GM18507 (cell line): Measurements from ENCODE around the gene RAB6B.
"Not testable (repeated sequence)": the region's sequence is repeated elsewhere in the genome, so short reads cannot be mapped to it uniquely, and the experiment has no call there.

Source experiments
- DNase-seq: peaks from one replicate; pipeline ENCODE4 v3.0.0; 2011; ENCODE audit warnings: low read depth; ENCODE audit not compliant: insufficient read length; ENCODE audit errors: extremely low spot score
- FAIRE-seq: peaks from 2 replicates; lab custom pipeline; 2011; peaks lifted over from hg19 to GRCh38; lab: Jason Lieb, UNC

RAB6B gene

GRCh38 chr3:133792171-133792763 is 103.4 kb downstream of the RAB6B start:
- FAIRE-seq (no peak), DNase-seq (no peak)

GRCh38 chr3:133788024-133788423 is 107.7 kb downstream of the RAB6B start:
- DNase-seq (no peak), FAIRE-seq (no peak)

- DNase-seq (no peak), FAIRE-seq (no peak)
These were observed 111.9 kb downstream of the RAB6B start for GRCh38 chr3:133783762-133784161.

- DNase-seq (no peak), FAIRE-seq (no peak)
These were observed 113.2 kb downstream of the RAB6B start for GRCh38 chr3:133782454-133782853.

- FAIRE-seq (no peak), DNase-seq (no peak)
These were observed 114.1 kb downstream of the RAB6B start for GRCh38 chr3:133781570-133781969.

- not testable (repeated sequence) for FAIRE-seq, DNase-seq
These were observed 114.9 kb downstream of the RAB6B start for GRCh38 chr3:133780756-133781155.

- FAIRE-seq, result no peak
- DNase-seq, result no peak
These were observed 116.0 kb downstream of the RAB6B start for GRCh38 chr3:133779626-133780203.

GRCh38 chr3:133777807-133778568 is 117.7 kb downstream of the RAB6B start:
- DNase-seq, result no peak
- no peak for FAIRE-seq

- no peak for DNase-seq
- FAIRE-seq, result no peak
These were observed 118.8 kb downstream of the RAB6B start for GRCh38 chr3:133776794-133777438.

GRCh38 chr3:133775835-133776234 is 119.8 kb downstream of the RAB6B start:
- DNase-seq, result no peak
- FAIRE-seq, result no peak

- FAIRE-seq (no peak), DNase-seq (no peak)
These were observed 120.4 kb downstream of the RAB6B start for GRCh38 chr3:133775309-133775708.
